GM12878 (cell line): ENCODE measurements around the gene ARHGEF38. TPM values are rescaled to one million over a fixed set of nuclear protein-coding genes. Genes with fewer than 3 reads are reported as not detected.
A peak's percentile ranks its signal among the peaks of the same experiment; 100 is the strongest.

Experiments
- ATAC-seq: fragments of 200-7000 bp; cut with Tn5 transposase; 3 replicates; pipeline ENCODE4 v1.9.1; 2020; ENCODE audit warnings: mild to moderate bottlenecking, moderate library complexity
- BruUV-seq: library from RNA; stranded (reverse); fragments of 400-500 nt; replicated peaks from 2 replicates; lab custom pipeline; 2021; lab: Mats Ljungman, UMichigan
- CTCF ChIA-PET: fragments of 300-600 bp; sonication (Branson Sonifier 250); formaldehyde crosslinking; extraction: SDS; loops from one replicate; lab custom pipeline; 2021; ENCODE audit warnings: inconsistent platforms; lab: Yijun Ruan, JAX
- POLR2A ChIA-PET: fragments of 350-600 bp; formaldehyde crosslinking; extraction: SDS; loops from one replicate; lab custom pipeline; 2021; ENCODE audit warnings: inconsistent platforms; lab: Charles Lee
- RAD21 ChIA-PET: fragments of 300-600 bp; sonication (Branson Sonifier 250); formaldehyde crosslinking; loops from one replicate; lab custom pipeline; 2023; ENCODE audit warnings: antibody characterized with exemption; ENCODE audit not compliant: unreplicated experiment; lab: Charles Lee
- SMC1A ChIA-PET: fragments of 300-600 bp; sonication (Branson Sonifier 250); formaldehyde crosslinking; loops from one replicate; lab custom pipeline; 2023; ENCODE audit not compliant: unreplicated experiment, uncharacterized antibody; lab: Charles Lee
- DNase-seq: peaks from one replicate; pipeline ENCODE4 v3.0.0-alpha.2; 2011; ENCODE audit warnings: low read depth, low spot score
- FAIRE-seq: peaks from 3 replicates; lab custom pipeline; 2011; peaks lifted over from hg19 to GRCh38; lab: Jason Lieb, UNC
- H2AFZ ChIP-seq: 2 replicates; pipeline ENCODE4 v1.6.0; 2011; ENCODE audit warnings: low read depth, low read length, control low read depth; ENCODE audit not compliant: control insufficient read depth
- H3K27ac ChIP-seq: 2 replicates; pipeline ENCODE4 v1.5.1; 2011; ENCODE audit warnings: control low read depth; ENCODE audit not compliant: control insufficient read depth, insufficient read depth
- H3K27me3 ChIP-seq, 2 experiments: replicated peaks in 1 of 2; 2 replicates each; pipeline versions ENCODE4 v1.6.0 to v1.6.1; 2011; ENCODE audit warnings: low read length in 1 of 2; ENCODE audit not compliant: control insufficient read depth in 2 of 2, insufficient read depth in 2 of 2
- H3K36me3 ChIP-seq, 2 experiments: 2 replicates each; pipeline ENCODE4 v1.5.1; 2011; ENCODE audit warnings: low read length in 1 of 2; ENCODE audit not compliant: control insufficient read depth in 2 of 2, insufficient read depth in 2 of 2
- H3K4me1 ChIP-seq: 2 replicates; pipeline ENCODE4 v1.6.1; 2011; ENCODE audit warnings: mild to moderate bottlenecking, low read length, moderate library complexity, mixed read lengths; ENCODE audit not compliant: control insufficient read depth, insufficient read depth
- H3K4me2 ChIP-seq: 2 replicates; pipeline ENCODE4 v1.6.0; 2011; ENCODE audit warnings: control low read depth; ENCODE audit not compliant: control insufficient read depth, insufficient read depth
- H3K4me3 ChIP-seq: fragments of 200-600 bp; sonication (generic); 2 replicates; pipeline ENCODE4 v1.5.1; 2016
- H3K79me2 ChIP-seq: 2 replicates; pipeline ENCODE4 v1.6.0; 2011; ENCODE audit warnings: low read length; ENCODE audit not compliant: control insufficient read depth, insufficient read depth
- H3K9ac ChIP-seq: 2 replicates; pipeline ENCODE4 v1.8.0; 2011; ENCODE audit warnings: low read length, control low read depth, mixed read lengths; ENCODE audit not compliant: control insufficient read depth, insufficient read depth
- H3K9me3 ChIP-seq: replicated peaks from 3 replicates; pipeline ENCODE4 v1.5.1; 2011; ENCODE audit warnings: mild to moderate bottlenecking, low read length; ENCODE audit not compliant: control insufficient read depth, insufficient read depth
- H4K20me1 ChIP-seq: 2 replicates; pipeline ENCODE4 v1.6.0; 2011; ENCODE audit not compliant: control insufficient read depth, insufficient read depth
- ATF7 ChIP-seq: fragments of 450-650 bp; IDR thresholded peaks from 2 replicates; pipeline ENCODE4 v1.6.1; 2016; ENCODE audit warnings: low read depth, mild to moderate bottlenecking
- CEBPB ChIP-seq, 2 experiments: fragments of 150-350 bp in 1 of 2; IDR thresholded peaks; 2 replicates each; pipeline ENCODE4 v1.6.1; 2012 to 2014; ENCODE audit warnings: low read depth in 2 of 2, low read length in 2 of 2, borderline replicate concordance in 1 of 2, inconsistent platforms in 1 of 2
- FOXK2 ChIP-seq: fragments of 450-650 bp; IDR thresholded peaks from 2 replicates; pipeline ENCODE4 v1.6.1; 2017; ENCODE audit warnings: mild to moderate bottlenecking, moderate library complexity
- FOXM1 ChIP-seq: IDR thresholded peaks from 2 replicates; pipeline ENCODE4 v1.6.1; 2012; ENCODE audit warnings: low read depth, mild to moderate bottlenecking, inconsistent platforms, low read length, moderate library complexity
- HDAC6 ChIP-seq: fragments of 200-600 bp; sonication (generic); IDR thresholded peaks from one replicate; pipeline ENCODE4 v1.8.0; 2017; ENCODE audit warnings: antibody characterized with exemption; ENCODE audit not compliant: unreplicated experiment
- IKZF1 ChIP-seq: fragments of 450-650 bp; conservative IDR thresholded peaks from 2 replicates; pipeline ENCODE4 v1.6.1; 2017; ENCODE audit warnings: antibody characterized with exemption, mild to moderate bottlenecking
- IKZF2 ChIP-seq, 2 experiments: fragments of 450-650 bp; IDR thresholded peaks; 2 replicates each; pipeline ENCODE4 v1.6.1; 2017; ENCODE audit warnings: mild to moderate bottlenecking in 2 of 2, moderate library complexity in 2 of 2
- NFIC ChIP-seq: IDR thresholded peaks from 2 replicates; pipeline ENCODE4 v1.6.1; 2012; ENCODE audit warnings: low read depth, mild to moderate bottlenecking, inconsistent platforms, low read length, moderate library complexity
- PAX5 ChIP-seq: IDR thresholded peaks from 2 replicates; pipeline ENCODE4 v1.6.1; 2011; ENCODE audit warnings: low read depth, low read length, borderline replicate concordance
- RAD51 ChIP-seq: fragments of 450-650 bp; IDR thresholded peaks from 2 replicates; pipeline ENCODE4 v1.6.1; 2016; ENCODE audit warnings: moderate library complexity, mild to moderate bottlenecking, inconsistent platforms
- RUNX3 ChIP-seq: IDR thresholded peaks from 2 replicates; pipeline ENCODE4 v1.6.1; 2012; ENCODE audit warnings: low read length, inconsistent platforms
- ZBED1 ChIP-seq: IDR thresholded peaks from 2 replicates; pipeline ENCODE4 v1.6.1; 2016; ENCODE audit warnings: borderline replicate concordance
- ZNF687 ChIP-seq: fragments of 450-650 bp; IDR thresholded peaks from 2 replicates; pipeline ENCODE4 v1.6.1; 2017; ENCODE audit warnings: mild to moderate bottlenecking, moderate library complexity
- WGBS: methylation state at CpG from one replicate; pipeline ENCODE4 v1.1.6; 2016; ENCODE audit warnings: low lambda C conversion rate; ENCODE audit not compliant: insufficient replicate concordance, insufficient coverage; ENCODE audit errors: missing lambda C conversion rate; 5-methylcytosine and 5-hydroxymethylcytosine counted together
- in situ Hi-C: fragments of 300-500 bp; cut with MboI; formaldehyde crosslinking; loops from 9 replicates; pipeline ENCODE4 v1.14.3; 2018; ENCODE audit warnings: mixed read lengths
- intact Hi-C: fragments of 100-400 bp; cut with micrococcal nuclease; formaldehyde crosslinking; loops from one replicate; pipeline ENCODE4 v1.14.2; 2022; ENCODE audit not compliant: unreplicated experiment
- polyA plus RNA-seq, 11 experiments: library from polyadenylated mRNA; depleted of rRNA in 4 of 11; unstranded in 6 of 11; stranded (reverse) in 5 of 11; fragments of >200 nt; fragmentation: Nextera tagmentation in 4 of 11; fragmentation: Illumina TruSeq in 1 of 11; extraction: Ambion mirVana in 4 of 11; extraction: Trizol in 1 of 11; gene quantifications; 1 replicate in 1 of 11; 2 replicates in 10 of 11; pipeline versions ENCODE4 v1.2.1 to v1.2.3, GENCODE V29; 2011 to 2016; ENCODE audit warnings: inconsistent platforms in 2 of 11, missing spikeins in 2 of 11, low read depth in 1 of 11
- total RNA-seq, 4 experiments: library from RNA; depleted of rRNA in 3 of 4; stranded (reverse); fragments of >200 nt in 3 of 4; fragmentation: Illumina TruSeq in 1 of 4; extraction: Trizol in 1 of 4; gene quantifications; 2 replicates each; pipeline versions ENCODE4 v1.2.1 to v1.2.3, GENCODE V29; 2013 to 2021

ARHGEF38 gene
- total and polyA plus RNA-seq, 10 of the 15 experiments (the other 5 are each of a cell fraction or from before 2014, with no cell fraction given): 0.01 to 1.1 (median 0.09) TPM; not detected in 2

DNA sequence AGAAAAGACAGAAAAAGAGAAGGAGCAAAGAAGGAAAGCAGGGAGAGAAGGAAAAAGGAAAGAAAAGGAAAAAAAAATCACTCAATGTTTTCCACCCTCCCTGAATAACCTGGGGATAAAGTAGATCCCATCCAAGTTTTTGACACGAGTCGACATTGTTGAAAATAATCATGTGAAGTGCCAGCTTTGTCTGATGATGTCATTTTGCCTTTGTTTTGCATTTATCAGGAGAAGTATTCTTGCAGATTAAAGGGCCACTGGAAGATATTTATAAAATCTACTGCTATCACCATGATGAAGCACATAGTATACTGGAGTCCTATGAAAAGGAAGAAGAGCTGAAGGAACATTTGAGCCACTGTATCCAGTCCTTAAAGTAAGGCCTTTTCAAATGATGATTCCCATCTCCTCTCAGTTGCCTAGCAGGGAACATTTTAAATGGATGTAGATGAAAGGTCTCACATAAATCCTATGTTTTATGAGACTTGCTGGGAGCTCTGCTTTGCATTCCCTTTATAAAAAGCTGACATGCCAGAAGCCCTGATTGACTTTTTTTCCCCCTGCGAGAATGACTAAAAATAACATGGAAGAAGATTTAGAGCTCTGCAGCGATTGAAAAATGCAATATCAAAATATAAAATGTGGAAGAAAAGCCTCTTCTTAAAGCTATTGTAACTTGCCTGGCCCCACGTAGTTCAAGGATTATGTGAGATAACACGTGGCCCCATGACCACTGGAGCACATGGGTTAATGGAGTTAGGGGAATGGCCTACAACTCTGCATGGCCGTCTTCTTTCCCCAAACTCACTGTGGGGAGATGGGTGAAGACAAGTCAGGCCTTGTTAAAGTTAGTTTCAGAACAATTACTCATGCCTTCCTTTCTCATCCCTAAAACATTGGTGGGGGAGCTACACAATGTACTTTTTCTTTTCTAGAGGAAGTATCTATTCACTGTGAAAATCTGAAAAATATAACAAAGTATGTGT lies 78.5 kb downstream of the ARHGEF38 start:
- Histone ChIP-seq H3K27ac (no peak overlapping the region), H3K4me1 (peaks cover 15% of the 10 kb centered on the region), H3K9ac (no peak overlapping the region), H3K27me3 (no peaks in the 10 kb centered on the region), H3K9me3 (no peaks in the 10 kb centered on the region), H3K36me3 (no peaks in the 10 kb centered on the region), H4K20me1 (no peaks in the 10 kb centered on the region), H3K4me2 (no peak overlapping the region), H3K4me3 (no peak overlapping the region), H2AFZ (peak overlapping the region; percentile 39; the same call in 1 of the 2 replicates), H3K79me2 (no peaks in the 10 kb centered on the region)
- intact Hi-C loops: loop anchor here (5.0 kb wide), 1 partner anchor 39 kb away; no protein-coding TSS in a partner anchor
- no TSS peak for BruUV-seq
- ATAC-seq (peak; percentile 67), DNase-seq (no peak), FAIRE-seq (no peak)
- WGBS: 80% methylated on average over 7 of the region's 7 CpGs
- peak in 1 of 2 experiments; percentile 65; a peak in 2 of 4 replicates for TF ChIP-seq IKZF2 (IDR thresholded peaks at IDR 0.05)
- no peak for TF ChIP-seq CEBPB (IDR thresholded peaks at IDR 0.05; ENCODE audit: borderline replicate concordance in 1 of 2, low read depth in 2 of 2, low read length in 2 of 2)
- peak; percentile 45; the same call in 1 of the 2 replicates for TF ChIP-seq NFIC
- TF ChIP-seq RUNX3: peak; percentile 14; the same call in 1 of the 2 replicates
- TF ChIP-seq PAX5: no peak
- peak; percentile 85 for TF ChIP-seq ZNF687
- TF ChIP-seq ZBED1: 0 out of 2 replicates have a peak, but pooled peaks have one; percentile 25
- TF ChIP-seq RAD51: peak; percentile 77
- TF ChIP-seq ATF7: peak; percentile 35; the same call in 1 of the 2 replicates
- peak; percentile 39; the same call in 1 of the 2 replicates for TF ChIP-seq FOXM1
- TF ChIP-seq HDAC6: no peak
- no peak for TF ChIP-seq FOXK2
- TF ChIP-seq IKZF1: peak; percentile 34; the same call in 1 of the 2 replicates
- ChIA-PET SMC1A (interaction anchor here (1.0 to 10.6 kb wide), 11 partner anchors 9 to 157 kb away, joined by 3 to 130 read pairs (median 13); partner anchors contain the start of gene PPA2), CTCF (interaction anchor here (0.9 to 5.4 kb wide), 8 partner anchors 9 to 110 kb away, joined by 3 to 32 read pairs (median 5); no protein-coding TSS in a partner anchor), POLR2A (interaction anchor here (0.9 to 1.6 kb wide), 4 partner anchors 8 to 29 kb away, joined by 3 to 7 read pairs (median 4); no protein-coding TSS in a partner anchor), RAD21 (interaction anchor here (0.6 to 4.2 kb wide), 11 partner anchors 26 to 114 kb away, joined by 3 to 23 read pairs (median 4); no protein-coding TSS in a partner anchor)
- in situ Hi-C loops: no loop called here
